GM12865 (cell line): ENCODE results near the gene TRUB2.

Experiments
- DNase-seq: peaks from one replicate; pipeline ENCODE4 v3.0.0; 2010; ENCODE audit warnings: low read depth
- H3K4me3 ChIP-seq: 2 replicates; pipeline ENCODE4 v1.5.1; 2011; ENCODE audit warnings: mild to moderate bottlenecking, low read depth, low read length, control low read depth
- TF ChIP-seq, protein P1 (sequence below): IDR thresholded peaks from 2 replicates; pipeline ENCODE4 v1.5.1; 2011; ENCODE audit warnings: low read length, control low read depth, low read depth, inconsistent platforms; ENCODE audit not compliant: insufficient read depth; ENCODE audit errors: missing control alignments

The TRUB2 gene

DNA sequence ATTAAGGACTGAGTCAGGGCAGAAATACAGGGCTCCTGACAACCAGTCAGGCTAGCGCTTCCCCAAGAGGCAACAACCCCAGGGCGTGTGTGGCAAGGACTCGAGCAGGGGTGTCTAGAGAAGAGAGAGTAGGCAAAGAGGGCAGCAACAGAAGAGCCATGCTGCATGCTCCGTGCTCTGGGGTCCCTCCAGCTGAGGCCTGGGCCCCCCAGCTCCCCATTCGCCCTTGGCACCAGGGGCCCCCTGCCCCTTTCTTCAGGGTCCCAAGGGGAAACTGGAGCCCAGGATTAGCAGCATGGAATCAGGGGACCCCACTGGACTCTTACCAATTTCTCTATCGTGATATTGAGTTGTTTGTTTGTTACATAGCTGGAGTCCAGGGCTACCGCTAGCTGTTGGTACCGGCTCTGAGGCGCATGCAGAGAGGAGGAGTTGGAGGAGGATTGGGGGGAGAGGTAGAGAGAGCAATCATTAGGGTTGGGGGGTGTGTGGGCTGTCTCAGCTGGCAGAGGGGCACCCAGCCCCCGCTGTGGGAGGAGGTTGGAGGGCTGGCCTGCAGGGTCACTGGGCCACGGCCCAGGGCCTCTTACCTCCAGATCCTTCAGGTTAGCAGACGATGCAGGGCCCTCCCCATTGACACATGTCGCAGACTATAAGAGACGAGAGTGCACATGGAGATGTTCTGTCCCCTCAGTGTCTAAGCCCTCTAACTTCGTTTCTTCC, 55.2 kb downstream of the TRUB2 start:
- H3K4me3 ChIP-seq, result no peak overlapping the region
- DNase-seq, result no peak
- TF ChIP-seq, protein P1, sequence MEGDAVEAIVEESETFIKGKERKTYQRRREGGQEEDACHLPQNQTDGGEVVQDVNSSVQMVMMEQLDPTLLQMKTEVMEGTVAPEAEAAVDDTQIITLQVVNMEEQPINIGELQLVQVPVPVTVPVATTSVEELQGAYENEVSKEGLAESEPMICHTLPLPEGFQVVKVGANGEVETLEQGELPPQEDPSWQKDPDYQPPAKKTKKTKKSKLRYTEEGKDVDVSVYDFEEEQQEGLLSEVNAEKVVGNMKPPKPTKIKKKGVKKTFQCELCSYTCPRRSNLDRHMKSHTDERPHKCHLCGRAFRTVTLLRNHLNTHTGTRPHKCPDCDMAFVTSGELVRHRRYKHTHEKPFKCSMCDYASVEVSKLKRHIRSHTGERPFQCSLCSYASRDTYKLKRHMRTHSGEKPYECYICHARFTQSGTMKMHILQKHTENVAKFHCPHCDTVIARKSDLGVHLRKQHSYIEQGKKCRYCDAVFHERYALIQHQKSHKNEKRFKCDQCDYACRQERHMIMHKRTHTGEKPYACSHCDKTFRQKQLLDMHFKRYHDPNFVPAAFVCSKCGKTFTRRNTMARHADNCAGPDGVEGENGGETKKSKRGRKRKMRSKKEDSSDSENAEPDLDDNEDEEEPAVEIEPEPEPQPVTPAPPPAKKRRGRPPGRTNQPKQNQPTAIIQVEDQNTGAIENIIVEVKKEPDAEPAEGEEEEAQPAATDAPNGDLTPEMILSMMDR, result no peak

DNA sequence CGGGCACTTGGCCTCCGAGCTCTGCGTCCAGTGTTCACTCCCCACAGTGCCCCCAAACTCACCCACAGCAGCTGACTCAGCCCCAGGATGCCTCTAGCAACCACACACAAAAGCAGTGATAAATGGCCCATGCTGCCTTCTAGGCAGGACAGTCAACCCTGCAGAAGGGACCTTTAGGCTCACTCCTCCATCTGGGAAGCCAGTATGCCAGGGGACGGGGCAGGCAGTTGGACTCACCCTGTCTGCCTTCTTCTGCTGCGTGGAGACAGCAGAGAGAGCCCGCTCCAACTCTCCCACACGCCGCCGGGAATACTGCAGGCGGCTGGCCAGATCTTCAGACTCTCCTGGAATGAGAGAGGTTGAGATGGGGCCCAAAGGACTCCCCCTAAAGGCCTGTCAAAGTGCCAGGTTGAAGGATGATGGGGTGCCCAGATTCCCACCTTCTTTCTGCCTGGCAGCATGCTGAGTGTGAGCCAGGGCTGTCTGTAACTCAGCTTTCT, 56.8 kb downstream of the TRUB2 start:
- TF ChIP-seq, protein P1, result no peak
- H3K4me3 ChIP-seq, result no peak overlapping the region
- no peak for DNase-seq

DNA sequence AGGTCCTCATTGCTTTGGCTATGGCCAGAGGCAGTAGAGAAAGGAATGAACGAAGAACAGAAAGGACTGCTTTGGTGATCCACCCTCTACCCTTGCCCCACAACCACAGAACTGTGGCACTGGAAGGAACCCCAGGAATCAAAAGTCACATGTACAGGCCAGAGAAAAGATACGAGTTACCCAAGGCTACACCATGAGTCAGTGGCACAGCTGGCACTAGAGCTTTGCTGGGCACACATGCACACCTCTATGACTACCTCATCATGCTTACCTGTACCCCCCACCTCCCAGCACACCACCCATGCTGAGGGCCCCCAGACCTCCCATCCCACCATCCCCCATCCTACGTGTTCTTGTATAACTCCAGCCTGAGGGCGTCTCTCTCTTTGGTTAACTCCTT, 59.6 kb downstream of the TRUB2 start:
- no peak for DNase-seq
- H3K4me3 ChIP-seq, result no peak overlapping the region
- TF ChIP-seq, protein P1, result no peak

DNA sequence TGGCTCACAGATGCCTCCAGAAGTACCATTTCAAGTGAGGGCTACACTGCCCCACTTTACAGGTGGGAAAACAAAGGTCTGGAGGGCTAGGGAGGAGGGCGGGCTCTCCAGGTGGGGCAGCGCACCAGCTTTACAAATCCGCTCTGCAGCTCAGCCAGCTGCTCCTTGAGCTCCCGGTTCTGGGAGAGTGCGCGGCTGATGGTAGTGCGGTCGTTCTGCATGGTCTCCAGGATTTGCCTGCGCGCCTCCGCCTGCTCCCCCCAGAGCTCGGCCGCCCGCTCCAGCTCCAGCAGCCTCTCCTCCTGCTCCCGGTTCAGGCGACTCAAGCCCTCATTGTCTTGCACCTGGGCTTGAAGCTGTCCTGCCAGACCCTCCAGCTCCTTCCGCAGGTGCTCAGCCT, 61.9 kb downstream of the TRUB2 start:
- no peak overlapping the region for H3K4me3 ChIP-seq
- TF ChIP-seq, protein P1, result no peak
- no peak for DNase-seq

DNA sequence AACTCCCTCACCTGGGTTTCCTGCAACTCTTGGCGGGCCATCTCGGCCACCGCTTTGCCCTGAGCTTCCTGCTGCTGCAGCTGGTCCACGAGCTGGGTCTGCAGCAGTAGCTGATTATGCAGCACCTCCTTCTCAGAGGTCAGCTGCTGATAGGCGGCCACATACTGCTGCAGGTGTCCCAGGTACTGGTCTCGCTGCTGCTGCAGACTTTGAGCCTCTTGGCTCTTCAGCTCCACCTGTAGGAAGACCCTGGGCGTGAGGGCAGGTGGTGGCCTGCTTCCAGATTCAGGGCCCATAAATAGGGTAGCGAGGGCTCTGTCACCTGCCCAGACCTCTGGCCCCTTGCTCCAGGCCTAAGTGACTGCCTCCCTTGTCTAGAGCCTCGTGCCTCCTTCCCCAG, 63.1 kb downstream of the TRUB2 start:
- TF ChIP-seq, protein P1, result no peak
- no peak overlapping the region for H3K4me3 ChIP-seq
- DNase-seq, result no peak

DNA sequence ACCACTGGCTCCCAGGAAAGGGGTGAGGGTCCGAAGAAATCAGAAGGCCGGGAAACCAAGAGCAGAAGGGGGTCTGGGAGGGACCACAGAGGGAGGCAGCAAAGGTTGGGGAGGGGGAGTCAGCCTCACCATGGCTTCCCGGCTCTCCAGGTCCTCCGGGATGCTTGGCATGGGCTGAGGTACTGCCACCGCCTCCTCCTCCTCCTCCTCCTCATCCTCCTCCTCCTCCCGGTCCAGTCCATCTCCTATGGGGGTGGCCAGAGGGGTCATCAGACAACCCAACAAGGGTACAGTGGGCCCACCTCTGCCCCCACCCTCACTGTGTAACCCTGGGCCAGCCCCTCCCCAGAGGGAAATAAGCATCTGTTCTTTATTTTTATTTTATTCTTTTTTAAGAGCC, 63.9 kb downstream of the TRUB2 start:
- no peak overlapping the region for H3K4me3 ChIP-seq
- no peak for DNase-seq
- TF ChIP-seq, protein P1, result no peak

DNA sequence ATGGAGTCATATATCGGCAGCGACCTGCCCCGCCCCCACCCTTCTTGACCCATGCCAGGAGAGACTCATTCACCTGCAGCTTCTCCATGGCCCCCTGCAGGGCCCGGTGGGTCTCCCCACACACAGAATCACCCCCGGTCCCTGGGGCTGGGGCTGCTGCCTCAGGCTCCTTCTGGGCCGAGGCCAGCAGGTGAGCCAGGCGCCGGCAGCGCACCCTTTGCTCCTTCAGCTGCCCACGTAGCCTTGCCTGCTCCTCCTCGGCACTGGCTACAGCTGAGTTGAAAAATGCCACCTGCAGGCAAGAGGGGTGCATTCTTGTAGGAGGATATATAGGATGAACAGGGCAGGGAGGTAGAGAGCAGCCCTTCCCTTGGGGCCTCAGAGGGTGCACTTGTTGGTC, 64.3 kb downstream of the TRUB2 start:
- no peak overlapping the region for H3K4me3 ChIP-seq
- TF ChIP-seq, protein P1, result no peak
- DNase-seq, result no peak
